SK-N-SH treated with all-trans-retinoic acid at 6 μM for 48 hours (cell line): ENCODE data around the gene STPG2.

Experiments used
- ARNTL ChIP-seq: fragments of 450-650 bp; formaldehyde crosslinking; IDR thresholded peaks from 2 replicates; pipeline ENCODE4 v1.5.0; 2020; ENCODE audit warnings: low read depth, mild to moderate bottlenecking, moderate library complexity, borderline replicate concordance
- ESRRG ChIP-seq: fragments of 250-450 bp; sonication (Bioruptor Pico); IDR thresholded peaks from 2 replicates; pipeline ENCODE4 v1.6.1; 2021; ENCODE audit warnings: mild to moderate bottlenecking
- ISL1 ChIP-seq: fragments of 250-450 bp; sonication (Bioruptor Pico); IDR thresholded peaks from 2 replicates; pipeline ENCODE4 v2.1.2; 2022; ENCODE audit warnings: mild to moderate bottlenecking, moderate library complexity
- PATZ1 ChIP-seq: fragments of 250-450 bp; sonication (Bioruptor Pico); IDR thresholded peaks from 2 replicates; pipeline ENCODE4 v1.8.0; 2020; ENCODE audit warnings: mild to moderate bottlenecking, moderate library complexity, borderline replicate concordance
- POU6F1 ChIP-seq: fragments of 250-450 bp; sonication (Bioruptor Pico); IDR thresholded peaks from 2 replicates; pipeline ENCODE4 v1.8.0; 2021; ENCODE audit warnings: low read depth, mild to moderate bottlenecking, moderate library complexity, borderline replicate concordance
- ZFP30 ChIP-seq: fragments of 450-650 bp; formaldehyde crosslinking; IDR thresholded peaks from 2 replicates; pipeline ENCODE4 v1.5.0; 2022; ENCODE audit warnings: mild to moderate bottlenecking, moderate library complexity
- ZNF8 ChIP-seq: fragments of 450-650 bp; formaldehyde crosslinking; IDR thresholded peaks from 2 replicates; pipeline ENCODE4 v1.5.0; 2020; ENCODE audit warnings: mild to moderate bottlenecking, moderate library complexity

- TF ChIP-seq ISL1 (peak; percentile 38; the same call in 1 of the 2 replicates), POU6F1 (CRISPR knock-in tag) (no peak), ZNF8 (no peak), ESRRG (CRISPR knock-in tag) (no peak), PATZ1 (CRISPR knock-in tag) (no peak), ZFP30 (CRISPR knock-in tag) (no peak), ARNTL (CRISPR knock-in tag) (no peak)
Observed at GRCh38 chr4:97656044-97656720, 487.1 kb downstream of the STPG2 start.
